ENCODE data around the gene PLSCR3.

GRCh38 chr17:7396147-7396546 lies 1.8 kb upstream of the PLSCR3 start:
- no peak for TF ChIP-seq CTCF (IDR thresholded peaks at IDR 0.05)
- no peak for TF ChIP-seq POLR2A (IDR thresholded peaks at IDR 0.05)

All from uterus (tissue), 2 donors.